Measurements from ENCODE around the gene CRYGD.
A peak's percentile ranks its signal among the peaks of the same experiment; 100 is the strongest.

CRYGD gene

DNA sequence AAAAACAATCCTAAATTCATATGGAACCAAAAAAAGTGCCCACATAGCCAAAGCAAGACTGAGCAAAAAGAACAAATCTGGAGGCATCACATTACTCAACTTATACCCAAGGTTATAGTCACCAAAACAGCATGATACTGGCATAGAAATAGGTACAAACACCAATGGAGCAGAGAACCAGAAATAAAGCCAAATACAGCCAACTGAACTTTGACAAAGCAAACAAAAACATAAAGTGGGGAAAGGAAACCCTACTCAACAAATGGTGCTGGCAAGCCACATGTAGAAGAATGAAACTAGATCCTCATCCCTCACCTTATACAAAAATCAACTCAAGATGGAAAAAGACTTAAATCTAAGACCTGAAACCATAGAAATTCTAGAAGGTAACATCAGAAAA lies 40.5 kb downstream of the CRYGD start:
- no peak for DNase-seq (ENCODE audit: low read depth)

DNA sequence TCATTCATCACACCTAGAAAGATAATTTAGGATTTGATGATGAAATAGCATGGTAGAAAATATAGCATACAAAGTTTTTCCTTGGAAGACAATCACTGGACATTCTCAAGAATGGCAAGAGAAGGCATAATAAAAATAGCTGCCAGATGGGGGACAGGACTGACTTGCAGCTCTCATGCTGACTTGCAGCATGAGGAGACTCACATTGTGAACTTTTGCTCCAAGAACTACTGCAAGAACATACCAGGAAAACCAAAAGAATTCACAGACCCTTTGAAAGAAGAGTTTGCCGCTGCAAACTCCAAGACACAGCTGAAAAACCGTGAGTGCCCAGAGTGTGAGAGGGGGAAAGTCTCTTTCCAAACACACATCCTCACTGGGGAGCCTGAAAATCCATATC lies 47.0 kb downstream of the CRYGD start:
- DNase-seq (ENCODE audit: low read depth), result no peak

DNA sequence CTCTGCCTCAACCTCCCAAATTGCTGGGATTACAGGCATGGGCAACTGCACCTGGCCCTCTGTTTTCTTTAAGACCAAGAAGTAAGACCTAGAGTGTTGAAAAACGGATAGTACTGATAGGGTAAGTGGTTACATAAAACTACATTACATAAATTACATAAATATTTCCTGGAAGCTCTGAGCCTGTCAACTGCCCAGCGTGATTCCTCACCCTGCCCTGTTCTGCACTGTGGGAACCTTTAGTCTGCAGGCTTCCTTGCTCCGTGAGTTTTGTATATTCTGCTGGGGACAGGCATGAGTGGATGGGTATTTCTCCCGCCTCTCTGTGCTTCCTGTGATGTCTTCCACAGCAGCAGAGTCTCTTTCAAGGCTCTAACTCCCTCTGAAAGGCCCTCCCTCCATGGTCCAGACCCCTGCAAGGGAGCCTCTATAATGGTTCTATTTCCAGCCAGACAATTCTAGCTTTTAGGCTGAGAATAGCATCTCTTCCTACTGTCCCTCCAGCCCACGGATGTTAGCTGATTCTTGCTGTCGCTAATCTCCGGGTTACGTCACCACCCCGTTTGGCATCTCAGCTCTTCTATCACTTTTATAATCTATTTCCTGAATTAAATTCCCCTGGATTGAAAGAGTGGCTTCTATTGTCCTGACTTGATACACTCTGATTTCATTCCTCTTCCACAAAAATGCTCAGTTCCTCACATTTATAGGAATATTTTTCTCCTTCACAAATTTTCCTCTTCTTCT lies 49.5 kb downstream of the CRYGD start:
- DNase-seq (ENCODE audit: low read depth), result no peak

DNA sequence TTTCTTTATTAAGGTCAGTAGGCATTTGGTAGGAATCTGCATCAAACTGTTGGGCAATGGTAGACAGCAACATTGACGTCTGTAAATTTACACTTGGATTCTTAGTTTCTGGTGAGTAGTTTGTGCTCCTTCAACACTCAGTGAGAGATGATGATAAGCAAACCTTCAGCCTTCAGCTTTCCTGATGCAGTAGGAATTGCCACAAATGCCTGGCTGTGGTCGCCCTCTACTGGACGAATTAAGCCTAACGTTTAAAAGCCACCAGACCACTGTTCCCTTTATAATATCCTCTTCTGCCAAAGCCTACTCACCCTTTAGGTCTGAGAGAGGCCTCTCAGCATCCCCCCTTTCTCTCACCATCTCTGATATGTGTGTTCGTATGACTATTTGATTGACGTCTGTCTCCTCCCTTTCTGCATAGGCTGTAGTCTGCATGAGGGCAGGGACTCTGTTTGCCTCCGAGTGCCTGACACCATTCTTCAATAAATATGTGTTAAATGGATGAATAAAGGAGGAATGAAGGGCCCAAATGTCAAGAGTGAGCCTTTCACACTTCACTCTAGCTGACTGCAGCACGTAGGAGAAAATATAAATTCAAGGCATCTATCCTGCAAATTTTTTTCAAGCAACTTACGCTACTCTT lies 52.0 kb downstream of the CRYGD start:
- DNase-seq (ENCODE audit: low read depth), result peak; percentile 44

Measured in HS-5 (cell line).